Right ventricle myocardium inferior (tissue), 1 donor: ENCODE measurements around the gene POLD1. TPM values are rescaled to one million over a fixed set of nuclear protein-coding genes. Genes with fewer than 3 reads are reported as not detected.

Source experiments
- total RNA-seq: library from RNA; stranded (reverse); fragmentation: NEBNext Ultra II Directional; extraction: Animal tissue kit (Norgen Biotek cat#: 25700); gene quantifications from one replicate; pipeline ENCODE4 v1.2.1, GENCODE V29; 2021
- donor health status: DM: no; HTN: yes; CAD: no; lungs with severe emphysema.

The POLD1 gene
- total RNA-seq, 1 donor from 2014 or later = 10.8 TPM

Other genes with a start within 250 kb of the POLD1 start
- gene IZUMO2, start 221.1 kb upstream of the POLD1 start, total RNA-seq = not detected
- 99.3 TPM for gene MYH14, start 180.7 kb upstream of the POLD1 start, total RNA-seq
- 1.7 TPM for gene KCNC3, start 55.0 kb upstream of the POLD1 start, total RNA-seq
- 0.27 TPM for gene NAPSA, start 18.7 kb upstream of the POLD1 start, total RNA-seq
- gene NR1H2, start 7.9 kb upstream of the POLD1 start, total RNA-seq = 69.5 TPM
- gene SPIB, start 34.6 kb downstream of the POLD1 start, total RNA-seq = not detected
- 0.08 TPM for gene MYBPC2, start 48.5 kb downstream of the POLD1 start, total RNA-seq
- gene EMC10, start 92.2 kb downstream of the POLD1 start, total RNA-seq = 78.0 TPM
- 2.2 TPM for gene GARIN5A, start 92.5 kb downstream of the POLD1 start, total RNA-seq
- 43.7 TPM for gene JOSD2, start 126.8 kb downstream of the POLD1 start, total RNA-seq
- gene ASPDH, start 129.6 kb downstream of the POLD1 start, total RNA-seq = not detected
- gene LRRC4B, start 184.1 kb downstream of the POLD1 start, total RNA-seq = 0.92 TPM